Hindlimb muscle (tissue), 1 donor: ENCODE measurements around the gene YIPF4. TPM values are rescaled to one million over a fixed set of nuclear protein-coding genes. Genes with fewer than 3 reads are reported as not detected.
"Not testable (repeated sequence)": the region's sequence is repeated elsewhere in the genome, so short reads cannot be mapped to it uniquely, and the experiment has no call there.

Experiments
- DNase-seq: peaks from one replicate; pipeline ENCODE4 v3.0.0-alpha.2; 2013
- polyA plus RNA-seq: library from polyadenylated mRNA; unstranded; fragments of 120-200 nt; gene quantifications from one replicate; pipeline ENCODE4 v1.2.1, GENCODE V29; 2013; ENCODE audit not compliant: insufficient read length

The YIPF4 gene
- polyA plus RNA-seq: 39.9 TPM

DNA sequence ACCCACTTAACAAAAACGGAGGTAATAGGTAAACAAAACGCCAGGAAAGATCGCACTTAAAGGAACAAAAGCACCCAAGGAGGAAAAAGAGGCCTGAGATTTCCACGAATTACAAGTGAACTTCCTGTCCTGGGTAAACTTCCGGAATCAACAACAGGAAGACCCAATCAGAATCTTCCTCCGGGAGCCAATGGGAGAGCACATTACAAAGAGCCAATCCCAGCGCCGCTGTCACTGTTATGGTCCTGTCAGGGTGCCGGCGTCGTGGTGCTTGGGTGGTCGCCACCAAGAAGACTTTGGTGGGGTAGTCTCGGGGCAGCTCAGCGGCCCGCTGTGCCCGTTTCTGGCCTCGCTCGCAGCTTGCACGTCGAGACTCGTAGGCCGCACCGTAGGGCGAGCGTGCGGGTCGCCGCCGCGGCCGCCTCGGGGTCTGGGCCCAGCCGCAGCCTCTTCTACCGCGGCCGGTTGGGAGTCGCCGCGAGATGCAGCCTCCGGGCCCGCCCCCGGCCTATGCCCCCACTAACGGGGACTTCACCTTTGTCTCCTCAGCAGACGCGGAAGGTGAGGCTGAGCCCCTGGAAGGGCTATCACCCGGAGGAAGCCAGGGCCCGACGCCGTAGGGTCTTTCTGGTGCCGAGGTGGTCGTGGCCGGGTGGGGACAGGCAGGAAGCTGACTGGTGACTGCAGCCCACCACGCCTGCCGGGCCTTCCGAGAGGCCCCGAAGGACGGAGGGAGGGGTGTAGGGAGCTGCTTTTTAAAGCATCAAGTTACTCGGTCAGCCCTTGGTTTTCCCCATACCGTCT, at the start of gene YIPF4:
YIPF4 (plus strand) TSS at position 231 of the 804 bp plus-strand sequence; CDS start at position 483, 252 bp downstream.
- peak; percentile 93 for DNase-seq

DNA sequence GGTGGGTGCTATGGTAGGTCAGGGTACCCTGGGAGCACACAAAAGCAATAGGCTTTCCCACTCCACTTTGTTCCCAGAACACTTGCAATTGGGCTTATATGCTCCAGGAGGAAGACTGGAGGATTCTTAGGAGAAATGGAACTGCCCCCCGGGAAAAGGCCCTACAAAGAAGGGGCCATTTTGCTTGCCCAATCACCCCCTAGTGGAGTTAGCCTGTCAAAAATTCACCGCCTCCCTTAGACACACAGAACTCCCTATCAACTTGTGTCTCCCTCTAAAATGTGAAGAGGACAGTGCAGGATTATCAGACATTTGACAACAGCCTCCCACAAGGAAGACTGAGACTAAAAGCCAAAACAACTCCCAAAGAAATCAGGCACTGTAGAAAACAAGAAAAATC, 49.5 kb upstream of the YIPF4 start:
- DNase-seq: no peak

DNA sequence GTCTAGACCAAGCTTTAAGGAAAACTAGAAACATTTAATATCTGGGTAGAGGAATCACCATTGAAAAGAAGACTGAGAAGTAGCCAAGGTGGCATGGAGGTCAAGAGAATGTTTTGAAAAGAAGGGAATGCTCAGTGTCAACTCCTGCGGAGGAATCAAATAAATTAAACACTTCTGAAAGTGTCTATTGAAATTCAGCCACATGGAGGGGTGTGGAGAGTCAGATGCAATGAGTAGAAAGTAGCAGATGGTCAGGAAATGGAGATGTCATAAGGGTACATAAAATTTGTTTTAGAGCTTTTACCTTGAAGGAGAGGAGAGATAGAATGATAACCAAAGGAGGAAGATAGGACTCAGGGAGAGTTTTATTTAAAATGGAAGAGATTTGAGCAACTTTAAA, 48.1 kb upstream of the YIPF4 start:
- DNase-seq: no peak

DNA sequence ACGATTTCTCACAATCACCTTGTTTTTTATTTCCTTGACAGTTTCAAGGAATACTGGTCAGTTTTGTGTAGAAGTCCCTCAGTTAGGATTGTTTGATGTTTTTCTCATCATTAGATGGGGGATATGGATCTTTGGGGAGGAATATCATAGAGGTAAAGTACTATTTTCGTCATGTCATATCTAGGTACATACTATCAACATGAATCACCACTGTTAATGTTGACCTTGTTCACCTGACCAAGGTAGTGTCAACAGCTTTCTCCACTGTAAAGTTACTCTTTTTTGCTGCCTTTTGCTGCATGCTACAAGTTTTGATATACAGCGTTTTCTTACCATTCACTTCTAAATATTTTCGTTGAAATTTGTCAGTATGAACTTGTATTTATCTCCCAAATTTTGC, 45.7 kb upstream of the YIPF4 start:
- no peak for DNase-seq

DNA sequence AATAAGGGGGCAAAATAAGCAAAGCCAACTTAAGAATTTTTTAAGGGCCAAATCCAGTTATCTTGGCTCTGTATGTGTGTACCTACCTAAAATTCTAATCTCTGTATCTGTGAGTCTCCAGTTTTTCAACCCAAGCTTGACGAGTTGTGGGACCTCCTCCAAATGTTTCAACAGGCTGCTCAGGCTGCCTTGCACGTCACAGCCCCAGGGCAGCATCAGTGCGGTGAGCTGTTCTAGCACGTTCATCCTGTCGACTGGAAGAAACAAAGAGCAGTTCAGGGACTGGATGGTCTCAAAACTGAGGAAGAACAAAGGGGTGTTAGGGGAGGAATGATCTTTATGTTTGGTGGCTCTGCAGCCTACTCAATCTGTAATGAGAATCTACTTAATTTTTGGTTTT, 42.4 kb upstream of the YIPF4 start:
- DNase-seq: no peak

DNA sequence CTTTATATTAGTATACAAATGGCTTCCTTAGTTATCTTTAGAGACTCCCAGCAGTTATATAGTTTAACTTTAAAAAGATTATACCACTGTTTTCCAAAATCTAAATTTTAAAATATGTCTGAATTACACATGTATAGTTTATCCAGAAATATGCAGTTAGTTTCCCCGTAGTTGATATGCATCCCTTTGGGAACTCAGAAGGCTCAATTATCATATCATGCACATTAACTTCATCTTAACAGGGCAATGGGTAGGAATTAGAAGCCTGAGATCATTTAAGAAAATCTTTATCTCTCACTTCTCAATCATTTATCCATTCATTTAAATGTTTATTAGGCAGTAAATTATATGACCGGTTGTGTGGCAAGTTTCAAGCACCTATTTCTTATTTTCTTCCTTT, 40.2 kb upstream of the YIPF4 start:
- DNase-seq: no peak

DNA sequence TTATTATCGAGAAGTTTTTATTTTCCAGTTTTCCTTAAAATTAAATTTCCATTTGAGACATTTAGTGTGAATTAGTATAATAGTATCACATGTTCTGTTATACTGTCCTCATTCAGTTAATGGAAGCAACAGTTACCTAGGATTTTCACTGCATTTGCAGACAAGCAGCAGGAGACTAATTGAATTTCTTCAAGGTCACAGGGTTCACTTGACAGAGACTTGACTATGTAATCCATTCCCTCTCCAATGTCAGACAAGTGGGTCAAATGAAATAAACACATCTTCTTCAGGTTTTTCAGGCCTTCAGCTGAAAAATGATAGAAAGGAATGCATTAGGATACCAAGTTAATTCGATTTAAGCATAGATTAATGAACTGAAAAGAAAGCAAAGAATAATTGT, 39.7 kb upstream of the YIPF4 start:
- no peak for DNase-seq

DNA sequence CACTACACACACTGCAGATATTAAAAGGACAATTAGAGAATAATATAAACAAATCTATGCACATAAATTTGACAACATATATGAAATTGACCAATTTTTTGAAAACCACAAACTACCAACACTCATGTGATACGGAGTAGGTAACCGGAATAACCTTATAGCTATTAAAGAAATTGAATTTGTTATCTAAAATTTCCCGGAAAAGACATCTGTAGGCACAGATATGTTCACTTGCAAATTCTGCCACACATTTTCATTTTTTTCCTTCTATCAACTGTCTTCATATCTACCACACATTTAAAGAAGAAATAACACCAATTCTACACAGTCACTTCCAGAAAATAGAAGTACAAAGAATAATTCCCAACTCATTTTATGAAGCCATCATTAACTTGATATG, 35.4 kb upstream of the YIPF4 start:
- no peak for DNase-seq

DNA sequence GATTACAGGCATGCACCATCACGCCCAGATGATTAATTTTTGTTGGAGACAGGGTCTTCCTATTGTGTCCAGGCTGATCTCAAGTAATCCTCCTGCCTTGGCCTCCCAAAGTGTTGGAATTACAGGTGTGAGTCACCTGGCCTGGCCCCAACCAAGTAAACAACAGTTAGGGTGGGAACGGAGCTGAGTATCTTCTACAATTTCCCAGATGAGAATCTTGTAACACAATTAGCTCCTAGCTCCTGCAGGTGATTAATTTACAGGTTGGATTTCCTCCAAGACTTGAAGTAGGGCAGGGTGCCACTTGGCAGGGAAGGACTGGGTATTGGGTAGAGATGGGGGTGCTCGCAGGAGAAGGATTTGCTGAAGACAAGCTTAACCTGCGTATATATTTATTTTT, 30.8 kb upstream of the YIPF4 start:
- no peak for DNase-seq

DNA sequence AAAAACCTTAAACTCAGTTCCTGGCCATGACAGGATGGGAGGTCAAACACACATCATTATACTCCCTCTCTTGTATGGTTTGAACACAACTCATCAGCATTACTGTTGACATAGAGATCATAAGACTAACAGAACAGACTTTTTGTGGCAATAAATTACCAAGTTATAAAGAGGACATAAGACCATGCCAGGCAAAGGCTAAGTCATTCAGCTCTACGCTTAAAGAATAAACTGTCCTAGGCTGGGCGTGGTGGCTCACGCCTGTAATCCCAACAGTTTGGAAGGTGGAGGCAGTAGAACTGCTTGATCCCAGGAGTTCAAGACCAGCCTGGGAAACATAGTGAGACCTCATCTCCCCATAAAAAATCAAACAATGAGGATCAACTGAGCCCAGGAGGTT, 29.4 kb upstream of the YIPF4 start:
- no peak for DNase-seq

DNA sequence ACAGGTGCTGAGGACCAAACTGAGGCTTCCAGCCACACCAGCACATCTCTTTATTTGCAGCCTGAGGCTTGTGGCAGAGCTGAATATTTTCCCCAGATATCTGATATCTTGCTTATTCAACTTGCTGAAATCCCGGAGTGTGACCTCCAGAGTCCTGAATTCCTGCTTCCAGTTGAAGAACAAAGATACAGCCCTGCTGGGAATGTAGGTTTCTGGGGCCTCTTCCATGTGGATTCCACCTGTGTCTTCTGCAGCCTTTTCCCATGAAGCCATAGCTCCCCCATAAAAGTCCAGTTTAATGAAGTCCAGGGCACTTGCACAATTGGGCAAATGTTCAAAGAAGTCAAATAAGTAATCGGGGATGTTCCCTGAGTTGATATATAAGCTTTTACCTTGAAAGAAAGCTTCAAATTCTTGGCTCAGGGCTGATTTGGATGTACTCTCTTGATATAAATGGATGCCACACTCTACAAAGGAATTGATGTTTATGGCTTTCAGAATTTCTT, 27.9 kb upstream of the YIPF4 start:
- no peak for DNase-seq

DNA sequence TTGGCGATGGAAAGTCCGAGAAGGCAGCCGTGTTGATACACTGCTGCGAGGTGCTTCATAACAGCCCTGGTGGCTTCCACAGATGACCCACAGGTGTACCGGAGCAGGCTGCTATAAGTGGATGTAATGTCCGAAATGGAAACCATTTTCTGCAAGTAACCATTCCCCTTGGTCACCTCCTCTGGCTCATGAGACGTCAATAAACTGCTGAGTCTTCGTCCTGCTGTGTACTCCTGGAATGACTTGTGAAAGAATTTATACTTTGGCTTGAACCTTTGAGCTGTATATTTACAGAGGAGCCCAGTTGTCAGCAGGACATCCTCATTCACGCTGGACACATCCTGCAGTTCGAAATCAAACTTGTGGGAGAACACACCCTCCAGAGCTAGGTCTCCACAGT, 27.4 kb upstream of the YIPF4 start:
- no peak for DNase-seq

DNA sequence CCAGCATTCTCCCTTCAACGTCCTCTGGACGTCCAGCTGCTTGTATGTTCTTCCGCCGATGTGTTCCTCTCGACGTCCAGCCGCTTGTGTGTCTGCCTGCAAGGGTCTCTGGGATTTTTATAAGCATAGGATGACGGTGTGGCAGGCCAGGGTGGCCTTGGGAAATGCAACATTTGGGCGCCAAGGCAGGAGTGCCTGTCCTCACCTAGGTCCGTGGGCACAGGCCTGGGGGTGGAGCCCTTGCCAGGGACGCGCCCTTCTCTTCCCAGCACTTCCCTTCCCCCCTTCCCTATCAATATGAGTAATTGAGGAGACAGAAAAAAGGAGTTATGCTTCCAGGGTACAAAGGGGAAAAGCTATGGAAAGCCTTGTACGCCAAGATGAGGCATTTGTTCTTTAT, 19.5 kb upstream of the YIPF4 start:
- no peak for DNase-seq

DNA sequence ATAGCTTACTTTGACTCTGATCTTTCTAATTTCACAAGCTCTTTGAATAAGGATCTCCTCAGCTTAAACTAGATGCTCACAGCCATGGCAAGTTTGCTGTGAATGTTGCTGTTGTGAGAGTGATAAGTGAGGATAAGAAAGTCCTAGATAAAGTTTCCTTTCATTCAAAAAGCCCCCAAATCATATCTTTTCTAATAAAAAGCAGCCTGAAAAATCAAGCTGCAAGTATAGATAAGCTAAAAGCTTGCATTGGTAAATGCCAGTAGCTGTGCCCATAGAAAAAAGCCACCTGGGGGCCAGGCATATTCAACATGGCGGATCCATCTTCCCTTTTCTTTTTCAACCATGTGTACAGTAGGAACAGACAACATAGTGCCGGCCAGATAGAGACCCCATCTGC, 17.3 kb upstream of the YIPF4 start:
- no peak for DNase-seq

DNA sequence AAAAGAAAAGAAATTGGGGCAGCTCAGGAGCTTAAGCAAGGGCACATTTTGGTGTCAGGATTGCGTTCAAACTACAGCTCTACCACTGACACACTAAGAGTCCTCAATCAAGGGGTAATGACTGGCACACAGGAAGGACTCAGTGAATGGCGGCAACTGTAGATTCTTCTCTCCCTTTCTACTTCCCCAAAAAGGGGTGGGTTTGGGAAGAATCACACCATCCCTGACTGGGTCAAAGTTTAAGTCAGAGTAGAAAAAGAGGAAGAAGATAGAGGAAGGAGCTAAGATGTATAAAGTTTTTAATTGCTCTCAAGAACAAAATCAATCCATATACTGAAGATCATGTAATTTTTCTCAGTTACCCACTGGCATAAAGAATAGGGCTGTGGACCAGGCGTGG, 15.6 kb upstream of the YIPF4 start:
- no peak for DNase-seq

DNA sequence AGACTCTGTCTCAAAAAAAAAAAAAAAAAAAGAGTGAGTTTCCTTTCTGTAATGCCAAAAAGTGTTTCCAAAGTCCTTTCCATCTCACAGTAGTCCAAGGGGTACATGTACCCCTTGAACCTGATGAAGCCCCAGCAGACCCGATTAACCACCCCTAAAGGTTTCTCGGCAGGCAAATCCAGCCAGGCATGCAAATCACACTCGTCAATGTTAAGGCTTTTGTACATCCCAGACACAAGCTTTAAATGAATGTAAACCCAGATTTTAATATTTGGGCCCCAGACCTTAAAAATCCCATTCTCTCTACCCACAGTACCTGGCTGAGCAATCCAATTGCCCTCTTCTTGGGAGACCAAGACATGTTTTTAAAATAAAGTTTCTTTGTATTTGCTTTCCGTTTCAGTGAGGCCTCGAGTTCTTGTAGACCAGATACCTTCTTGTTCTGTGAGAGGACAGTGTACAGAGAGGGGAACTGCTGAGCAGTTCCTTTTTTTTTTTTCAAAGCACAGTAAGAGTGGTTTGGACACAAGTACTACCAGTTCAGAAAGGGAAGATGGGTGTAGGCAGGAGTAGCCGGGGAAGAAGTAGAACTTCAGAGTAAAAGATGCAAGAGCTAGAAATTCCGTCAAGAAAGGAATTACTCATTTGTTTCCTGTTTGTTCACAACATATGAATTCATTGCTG, 13.1 kb upstream of the YIPF4 start, which contains the start of gene NLRC4:
NLRC4 (minus strand) TSS at position 465 of the 684 bp plus-strand sequence. CDS start 8,111 bp downstream, outside the sequence.
- DNase-seq: no peak

DNA sequence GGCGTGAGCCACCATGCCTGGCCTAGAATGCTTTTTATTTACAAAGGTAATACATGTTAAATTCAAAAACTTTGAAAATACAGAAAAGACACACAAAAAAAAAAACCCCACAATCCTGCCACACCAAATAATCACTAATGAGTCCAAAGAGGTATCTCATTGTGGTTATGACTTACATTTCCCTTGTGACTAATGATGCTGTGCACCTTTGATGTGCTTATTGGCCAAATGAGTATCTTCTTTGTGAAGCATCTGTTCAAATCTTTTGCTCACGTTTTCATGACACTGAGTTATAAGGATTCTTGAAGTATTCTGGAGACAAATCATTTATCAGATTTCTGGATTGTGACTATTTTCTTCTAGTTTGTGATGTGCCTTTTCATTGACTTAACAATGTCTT, 6.6 kb upstream of the YIPF4 start:
- no peak for DNase-seq

DNA sequence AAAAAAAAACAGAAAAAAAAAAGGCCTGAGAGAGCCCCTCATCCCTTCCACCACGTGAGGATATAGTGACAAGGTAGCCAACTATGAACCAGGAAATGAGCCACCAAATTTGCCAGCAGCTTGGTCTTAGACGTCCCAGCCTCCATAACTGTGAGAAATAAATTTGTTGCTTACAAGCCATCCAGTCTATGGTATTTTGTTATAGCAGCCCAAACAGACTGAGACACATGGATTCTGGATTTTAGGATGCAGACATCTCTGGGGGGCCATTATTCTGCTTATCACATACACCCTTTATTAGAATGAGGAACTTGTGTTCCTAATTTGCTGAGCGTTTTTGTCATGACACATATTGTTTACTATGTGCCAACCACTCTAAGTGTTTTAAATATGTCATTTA, 5.4 kb upstream of the YIPF4 start:
- DNase-seq: no peak

DNA sequence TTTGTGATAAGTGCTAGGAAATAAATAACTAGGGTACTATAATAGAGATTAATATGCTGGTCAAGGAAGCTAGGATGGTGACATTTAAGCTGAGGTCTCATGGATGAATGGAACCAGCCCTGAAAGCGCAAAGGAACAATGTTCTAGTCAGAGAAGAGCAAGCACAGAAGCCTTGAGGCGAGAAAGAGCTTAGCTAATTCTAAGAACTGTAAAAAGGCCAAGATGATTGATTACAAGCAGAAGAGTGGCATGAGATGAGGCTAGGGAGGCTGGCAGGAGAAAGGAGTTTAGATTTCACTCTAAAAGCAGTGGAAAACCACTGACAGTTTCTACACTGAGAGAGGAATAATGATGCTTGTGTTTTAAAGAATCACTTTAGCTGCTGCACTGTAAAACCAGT, 3.4 kb upstream of the YIPF4 start:
- DNase-seq: no peak

DNA sequence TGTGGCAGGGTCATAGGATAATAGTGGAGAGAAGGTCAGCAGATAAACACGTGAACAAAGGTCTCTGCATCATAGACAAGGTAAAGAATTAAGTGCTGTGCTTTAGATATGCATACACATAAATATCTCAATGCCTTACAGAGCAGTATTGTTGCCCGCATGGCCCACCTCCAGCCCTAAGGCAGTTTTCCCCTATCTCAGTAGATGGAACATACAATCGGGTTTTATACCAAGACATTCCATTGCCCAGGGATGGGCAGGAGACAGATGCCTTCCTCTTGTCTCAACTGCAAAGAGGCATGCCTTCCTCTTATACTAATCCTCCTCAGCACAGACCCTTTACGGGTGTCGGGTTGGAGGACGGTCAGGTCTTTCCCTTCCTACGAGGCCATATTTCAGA, 1.9 kb upstream of the YIPF4 start:
- DNase-seq: not testable (repeated sequence)

DNA sequence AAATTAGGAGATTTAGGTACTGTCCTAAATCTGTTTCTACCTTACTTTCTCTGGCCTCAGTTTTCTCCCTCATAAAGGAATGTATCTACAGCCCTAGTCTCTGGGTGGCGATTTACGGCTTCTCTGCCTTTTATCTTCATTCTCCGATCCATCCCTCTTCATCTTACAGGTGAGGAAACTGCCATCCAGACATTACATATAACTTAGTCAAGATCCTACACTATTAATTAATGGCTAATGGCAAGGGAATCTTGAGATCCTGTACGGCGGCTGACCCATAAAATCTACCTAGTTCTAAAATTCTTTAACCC, 386 bp upstream of the YIPF4 start:
- no peak for DNase-seq

DNA sequence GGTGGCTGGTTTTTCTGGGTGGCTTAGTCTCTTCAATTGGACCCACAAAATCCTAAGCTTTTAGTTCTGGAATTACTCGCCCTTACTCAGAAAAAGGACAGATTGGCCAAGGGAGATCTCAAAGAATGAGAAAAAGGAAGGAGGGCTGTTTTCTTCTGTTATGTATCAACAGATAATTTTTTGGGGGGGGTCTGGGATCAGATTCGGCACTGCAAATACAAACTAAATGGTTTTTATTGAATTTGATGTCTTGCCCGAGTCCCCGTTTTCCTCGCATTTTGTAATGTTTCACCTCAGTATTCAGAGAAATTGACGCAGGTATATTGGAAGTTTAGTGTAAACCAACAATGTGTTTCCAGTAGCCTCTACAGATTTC, 762 bp downstream of the YIPF4 start:
- no peak for DNase-seq

DNA sequence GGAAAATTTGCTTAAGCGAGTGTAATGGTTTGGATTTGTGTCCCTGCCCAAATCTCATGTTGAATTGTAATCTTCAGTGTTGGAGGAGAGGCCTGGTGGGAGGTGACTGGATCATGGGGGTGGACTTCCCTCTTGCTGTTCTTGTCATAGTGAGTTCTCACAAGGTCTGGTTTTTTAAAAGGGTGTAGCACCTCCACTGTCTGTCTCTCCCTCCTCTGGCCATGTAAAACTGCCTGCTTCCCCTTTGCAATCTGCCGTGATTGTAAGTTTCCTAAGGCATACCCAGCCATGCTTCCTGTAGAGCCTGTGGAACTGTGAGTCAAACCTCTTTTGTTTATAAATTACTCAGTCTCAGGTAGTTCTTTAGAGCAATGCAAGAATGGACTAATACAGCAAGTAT, 6.6 kb downstream of the YIPF4 start:
- no peak for DNase-seq
